ENCODE results near the gene SLC22A12. TPM values are rescaled to one million over a fixed set of nuclear protein-coding genes. Genes with fewer than 3 reads are reported as not detected.

Gene SLC22A12
- total and polyA plus RNA-seq, 2 of the 8 experiments (the other 6 are each of a cell fraction or from before 2014, with no cell fraction given), result not detected

DNA sequence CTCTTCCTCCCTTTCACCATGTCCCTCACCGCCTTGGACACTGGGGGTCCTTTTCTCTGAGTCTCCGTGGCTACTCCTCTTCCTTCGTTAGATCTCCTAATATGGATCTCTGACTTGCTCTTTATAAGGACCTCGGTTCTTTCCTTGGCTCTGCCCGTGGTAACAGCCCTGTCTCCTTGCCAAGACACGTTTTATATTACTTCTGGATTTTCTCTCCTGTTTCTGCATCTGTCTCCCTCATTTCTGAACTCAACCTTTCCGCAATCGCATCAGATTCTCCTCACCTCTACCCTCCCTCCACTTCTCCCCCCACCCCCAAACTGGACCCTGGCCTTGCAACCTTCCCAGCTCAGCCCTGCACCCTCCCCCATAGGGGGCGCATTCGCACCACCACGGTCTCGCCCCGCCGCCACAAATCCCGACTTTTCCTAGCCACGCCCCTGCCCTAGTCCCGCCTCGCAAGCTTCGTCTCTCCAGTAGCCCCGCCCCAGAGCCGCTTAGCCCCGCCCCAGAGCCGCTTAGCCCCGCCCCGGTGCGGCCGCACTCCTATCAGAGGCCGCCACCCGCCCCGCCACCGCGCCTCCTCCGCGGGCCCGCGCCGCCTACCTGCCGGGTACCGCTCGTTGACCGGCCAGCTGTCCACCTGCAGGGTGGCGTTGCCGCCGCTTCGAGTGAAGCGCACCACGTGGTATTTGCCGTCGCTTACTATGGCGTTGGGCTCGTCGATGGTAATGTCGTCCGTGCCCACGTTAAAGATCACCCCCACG, 39.0 kb downstream of the SLC22A12 start (continued):
- TF ChIP-seq, protein P1, sequence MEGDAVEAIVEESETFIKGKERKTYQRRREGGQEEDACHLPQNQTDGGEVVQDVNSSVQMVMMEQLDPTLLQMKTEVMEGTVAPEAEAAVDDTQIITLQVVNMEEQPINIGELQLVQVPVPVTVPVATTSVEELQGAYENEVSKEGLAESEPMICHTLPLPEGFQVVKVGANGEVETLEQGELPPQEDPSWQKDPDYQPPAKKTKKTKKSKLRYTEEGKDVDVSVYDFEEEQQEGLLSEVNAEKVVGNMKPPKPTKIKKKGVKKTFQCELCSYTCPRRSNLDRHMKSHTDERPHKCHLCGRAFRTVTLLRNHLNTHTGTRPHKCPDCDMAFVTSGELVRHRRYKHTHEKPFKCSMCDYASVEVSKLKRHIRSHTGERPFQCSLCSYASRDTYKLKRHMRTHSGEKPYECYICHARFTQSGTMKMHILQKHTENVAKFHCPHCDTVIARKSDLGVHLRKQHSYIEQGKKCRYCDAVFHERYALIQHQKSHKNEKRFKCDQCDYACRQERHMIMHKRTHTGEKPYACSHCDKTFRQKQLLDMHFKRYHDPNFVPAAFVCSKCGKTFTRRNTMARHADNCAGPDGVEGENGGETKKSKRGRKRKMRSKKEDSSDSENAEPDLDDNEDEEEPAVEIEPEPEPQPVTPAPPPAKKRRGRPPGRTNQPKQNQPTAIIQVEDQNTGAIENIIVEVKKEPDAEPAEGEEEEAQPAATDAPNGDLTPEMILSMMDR (IDR thresholded peaks at IDR 0.05; ENCODE audit: control extremely low read depth in 1 of 3, insufficient read depth in 1 of 3, low read depth in 1 of 3, low read length in 3 of 3), result peak; percentile 63 to 87 (median 65)
- TF ChIP-seq KDM1A (IDR thresholded peaks at IDR 0.05; ENCODE audit: borderline replicate concordance, low read length) (no peak), CHD2 (IDR thresholded peaks at IDR 0.05; ENCODE audit: low read length) (no peak), SUZ12 (IDR thresholded peaks at IDR 0.05; ENCODE audit: low read length) (no peak)

Measured in H1 (cell line).